ENCODE results near the gene CD151.

Gene CD151

GRCh38 chr11:827146-827896, 5.4 kb upstream of the CD151 start:
- H3K4me3 ChIP-seq (ENCODE audit: low read depth, low read length), result peak overlapping the region; percentile 55
- no peak for TF ChIP-seq CTCF (IDR thresholded peaks at IDR 0.05; ENCODE audit: borderline replicate concordance, insufficient read depth, low read depth, low read length)

- TF ChIP-seq CTCF (IDR thresholded peaks at IDR 0.05; ENCODE audit: borderline replicate concordance, insufficient read depth, low read depth, low read length), result no peak
- peak within 1 kb of the TSS; percentile 55 for H3K4me3 ChIP-seq (ENCODE audit: low read depth, low read length)
These were observed 4.9 kb upstream of the CD151 start, which contains the start of gene CRACR2B for GRCh38 chr11:827897-828192. Gene CRACR2B (plus strand): TSS chr11:827919. CDS start chr11:828608, 689 bp downstream.

GRCh38 chr11:828506-829175, 4.1 kb upstream of the CD151 start:
- no peak for TF ChIP-seq CTCF (IDR thresholded peaks at IDR 0.05; ENCODE audit: borderline replicate concordance, insufficient read depth, low read depth, low read length)
- H3K4me3 ChIP-seq (ENCODE audit: low read depth, low read length), result no peak overlapping the region

- TF ChIP-seq CTCF (IDR thresholded peaks at IDR 0.05; ENCODE audit: borderline replicate concordance, insufficient read depth, low read depth, low read length), result no peak
- H3K4me3 ChIP-seq (ENCODE audit: low read depth, low read length), result peak overlapping the region; percentile 32
These were observed 3.4 kb upstream of the CD151 start for GRCh38 chr11:829176-829846.

- TF ChIP-seq CTCF (IDR thresholded peaks at IDR 0.05; ENCODE audit: borderline replicate concordance, insufficient read depth, low read depth, low read length), result no peak
- peak overlapping the region; percentile 32 for H3K4me3 ChIP-seq (ENCODE audit: low read depth, low read length)
These were observed 2.9 kb upstream of the CD151 start for GRCh38 chr11:829847-830294.

GRCh38 chr11:830295-831117, 2.2 kb upstream of the CD151 start:
- H3K4me3 ChIP-seq (ENCODE audit: low read depth, low read length), result peak overlapping the region; percentile 32
- no peak for TF ChIP-seq CTCF (IDR thresholded peaks at IDR 0.05; ENCODE audit: borderline replicate concordance, insufficient read depth, low read depth, low read length)

Data from GM12875 (cell line).